Right atrium auricular region (tissue), 2 donors: ENCODE measurements around the gene BACH2. TPM values are rescaled to one million over a fixed set of nuclear protein-coding genes. Genes with fewer than 3 reads are reported as not detected.
"Not testable (repeated sequence)": the region's sequence is repeated elsewhere in the genome, so short reads cannot be mapped to it uniquely, and the experiment has no call there.

Experiments
- DNase-seq: peaks from one replicate; pipeline ENCODE4 v3.0.0-alpha.2; 2019; ENCODE audit warnings: low spot score
- H3K27ac ChIP-seq, 2 donors: fragments of 200-600 bp; sonication (generic); 1 replicate in 1 of 2; 2 replicates in 1 of 2; pipeline ENCODE4 v1.5.1; 2016 to 2019
- H3K27me3 ChIP-seq, 2 donors: fragments of 200-600 bp; sonication (generic); one replicate each; pipeline versions ENCODE4 v1.5.1 to v1.6.0; 2017 to 2019
- H3K36me3 ChIP-seq: fragments of 200-600 bp; sonication (generic); one replicate; pipeline ENCODE4 v1.5.1; 2016
- H3K4me1 ChIP-seq, 2 donors: fragments of 200-600 bp; sonication (generic); one replicate each; pipeline versions ENCODE4 v1.5.1 to v1.6.0; 2017 to 2019
- H3K4me3 ChIP-seq, 2 donors: fragments of 200-600 bp; sonication (generic); 1 replicate in 1 of 2; 2 replicates in 1 of 2; pipeline ENCODE4 v1.5.1; 2017 to 2019; ENCODE audit warnings: mild to moderate bottlenecking in 1 of 2, moderate library complexity in 1 of 2
- H3K9me3 ChIP-seq, 2 donors: fragments of 200-600 bp; sonication (generic); one replicate each; pipeline ENCODE4 v1.5.1; 2019
- CTCF ChIP-seq, 2 donors: fragments of 200-600 bp; sonication (generic); IDR thresholded peaks; one replicate each; pipeline ENCODE4 v1.5.1; 2019; ENCODE audit warnings: antibody characterized with exemption in 2 of 2
- total RNA-seq, 2 donors: library from RNA; depleted of rRNA; stranded (reverse); fragments of >200 nt; gene quantifications; one replicate each; pipeline ENCODE4 v1.1.0, GENCODE V29; 2016

The BACH2 gene
- total RNA-seq, 2 donors from 2014 or later: 0.82 to 2.2 TPM

- Histone ChIP-seq H3K36me3 (no peaks in the 10 kb centered on the region), H3K4me3 (no peak overlapping the region), H3K4me1 (peaks cover 0 to 28% of the 10 kb centered on the region in 2 donors), H3K27ac (no peak overlapping the region), H3K27me3 (no peaks in the 10 kb centered on the region), H3K9me3 (no peaks in the 10 kb centered on the region)
- TF ChIP-seq CTCF (IDR thresholded peaks at IDR 0.05): no peak
- no peak for DNase-seq
Observed at GRCh38 chr6:89975991-89976693, 320.5 kb downstream of the BACH2 start.

GRCh38 chr6:89975366-89975765, 321.3 kb downstream of the BACH2 start:
- Histone ChIP-seq H3K9me3 (no peaks in the 10 kb centered on the region), H3K36me3 (no peaks in the 10 kb centered on the region), H3K27ac (no peak overlapping the region), H3K27me3 (no peaks in the 10 kb centered on the region), H3K4me3 (no peak overlapping the region), H3K4me1 (peaks cover 0 to 36% of the 10 kb centered on the region in 2 donors)
- no peak for DNase-seq
- TF ChIP-seq CTCF (IDR thresholded peaks at IDR 0.05): no peak

GRCh38 chr6:89974834-89975233, 321.8 kb downstream of the BACH2 start:
- no peak for TF ChIP-seq CTCF (IDR thresholded peaks at IDR 0.05)
- Histone ChIP-seq H3K4me1 (peaks cover 0 to 36% of the 10 kb centered on the region in 2 donors), H3K27me3 (no peaks in the 10 kb centered on the region), H3K9me3 (no peaks in the 10 kb centered on the region), H3K27ac (no peak overlapping the region), H3K4me3 (no peak overlapping the region), H3K36me3 (no peaks in the 10 kb centered on the region)
- DNase-seq: no peak

GRCh38 chr6:89972025-89972381, 324.6 kb downstream of the BACH2 start:
- no peak for DNase-seq
- no peak overlapping the region for H3K27ac ChIP-seq

GRCh38 chr6:89971338-89972024, 325.2 kb downstream of the BACH2 start:
- H3K27me3 ChIP-seq, H3K4me3 ChIP-seq, H3K27ac ChIP-seq, DNase-seq, H3K36me3 ChIP-seq, H3K9me3 ChIP-seq: not testable (repeated sequence)
- H3K4me1 ChIP-seq: peaks cover 0 to 21% of the 10 kb centered on the region in 2 donors

More at GRCh38 chr6:89972025-89972381, 324.6 kb downstream of the BACH2 start:
- Histone ChIP-seq H3K9me3 (no peaks in the 10 kb centered on the region), H3K4me3 (no peak overlapping the region), H3K36me3 (no peaks in the 10 kb centered on the region), H3K27me3 (no peaks in the 10 kb centered on the region), H3K4me1 (peaks cover 0 to 23% of the 10 kb centered on the region in 2 donors)
- TF ChIP-seq CTCF (IDR thresholded peaks at IDR 0.05): no peak

GRCh38 chr6:89970609-89971337, 325.9 kb downstream of the BACH2 start:
- TF ChIP-seq CTCF (IDR thresholded peaks at IDR 0.05): peak; percentile 40 to 74
- Histone ChIP-seq H3K27ac (no peak overlapping the region), H3K27me3 (no peaks in the 10 kb centered on the region), H3K36me3 (no peaks in the 10 kb centered on the region), H3K4me3 (no peak overlapping the region), H3K9me3 (no peaks in the 10 kb centered on the region), H3K4me1 (peaks cover 0 to 21% of the 10 kb centered on the region in 2 donors)
- no peak for DNase-seq
